Measurements from ENCODE around the gene UGT3A1.
"Not testable (repeated sequence)": the region's sequence is repeated elsewhere in the genome, so short reads cannot be mapped to it uniquely, and the experiment has no call there.

Gene UGT3A1

GRCh38 chr5:35988529-35988928 lies 2.7 kb downstream of the UGT3A1 start:
- DNase-seq (ENCODE audit: low read depth): no peak

- no peak for DNase-seq (ENCODE audit: low read depth)
Observed at GRCh38 chr5:35987776-35988175, 3.4 kb downstream of the UGT3A1 start.

- DNase-seq (ENCODE audit: low read depth): no peak
Observed at GRCh38 chr5:35979715-35980114, 11.5 kb downstream of the UGT3A1 start.

GRCh38 chr5:35976859-35977258 lies 14.3 kb downstream of the UGT3A1 start:
- DNase-seq (ENCODE audit: low read depth): not testable (repeated sequence)

- DNase-seq (ENCODE audit: low read depth): no peak
Observed at GRCh38 chr5:35974570-35974969, 16.6 kb downstream of the UGT3A1 start.

GRCh38 chr5:35971878-35972210 lies 19.3 kb downstream of the UGT3A1 start:
- no peak for DNase-seq (ENCODE audit: low read depth)

- no peak for DNase-seq (ENCODE audit: low read depth)
Observed at GRCh38 chr5:35971186-35971877, 19.9 kb downstream of the UGT3A1 start.

- no peak for DNase-seq (ENCODE audit: low read depth)
Observed at GRCh38 chr5:35963381-35963843, 27.8 kb downstream of the UGT3A1 start.

GRCh38 chr5:35960328-35960727 lies 30.9 kb downstream of the UGT3A1 start:
- no peak for DNase-seq (ENCODE audit: low read depth)

- DNase-seq (ENCODE audit: low read depth): no peak
Observed at GRCh38 chr5:35956429-35956828, 34.8 kb downstream of the UGT3A1 start.

GRCh38 chr5:35954175-35954574 lies 37.0 kb downstream of the UGT3A1 start:
- DNase-seq (ENCODE audit: low read depth): no peak

GRCh38 chr5:35947085-35947484 lies 44.1 kb downstream of the UGT3A1 start:
- DNase-seq (ENCODE audit: low read depth): no peak

- no peak for DNase-seq (ENCODE audit: low read depth)
Observed at GRCh38 chr5:35939639-35940038, 51.6 kb downstream of the UGT3A1 start.

- DNase-seq (ENCODE audit: low read depth): no peak
Observed at GRCh38 chr5:35938568-35939227, 52.5 kb downstream of the UGT3A1 start, which contains the start of gene CAPSL. CAPSL (minus strand) TSS chr5:35938622; CDS start chr5:35921120, 17,502 bp downstream.

- DNase-seq (ENCODE audit: low read depth): no peak
Observed at GRCh38 chr5:35926389-35927051, 64.7 kb downstream of the UGT3A1 start.

GRCh38 chr5:35924950-35925722 lies 66.1 kb downstream of the UGT3A1 start:
- DNase-seq (ENCODE audit: low read depth): peak; percentile 76

- DNase-seq (ENCODE audit: low read depth): no peak
Observed at GRCh38 chr5:35924122-35924949, 66.9 kb downstream of the UGT3A1 start.

- DNase-seq (ENCODE audit: low read depth): no peak
Observed at GRCh38 chr5:35922468-35922867, 68.7 kb downstream of the UGT3A1 start.

GRCh38 chr5:35921930-35922329 lies 69.3 kb downstream of the UGT3A1 start:
- no peak for DNase-seq (ENCODE audit: low read depth)

GRCh38 chr5:35920890-35921289 lies 70.3 kb downstream of the UGT3A1 start:
- DNase-seq (ENCODE audit: low read depth): no peak

GRCh38 chr5:35919191-35919590 lies 72.0 kb downstream of the UGT3A1 start:
- no peak for DNase-seq (ENCODE audit: low read depth)

Data from activated T-helper 1 cell treated with Interleukin-2 at 50 U/mL for 16 hours (primary cell).